Measurements from ENCODE around the gene ACLY.

- TF ChIP-seq CTCF (IDR thresholded peaks at IDR 0.05) = no peak
- TF ChIP-seq EZH2 (IDR thresholded peaks at IDR 0.05; ENCODE audit: borderline replicate concordance, insufficient read depth, low read depth, low read length, poor library complexity, severe bottlenecking) = no peak
Measured at GRCh38 chr17:41863074-41863848, 55.5 kb downstream of the ACLY start.
